ENCODE measurements around the gene MYO1H. TPM values are rescaled to one million over a fixed set of nuclear protein-coding genes. Genes with fewer than 3 reads are reported as not detected.
A peak's percentile ranks its signal among the peaks of the same experiment; 100 is the strongest.

The MYO1H gene
- polyA plus RNA-seq, 1 experiment = not detected

GRCh38 chr12:109460538-109460937 is 112.8 kb downstream of the MYO1H start:
- TF ChIP-seq, protein P1, sequence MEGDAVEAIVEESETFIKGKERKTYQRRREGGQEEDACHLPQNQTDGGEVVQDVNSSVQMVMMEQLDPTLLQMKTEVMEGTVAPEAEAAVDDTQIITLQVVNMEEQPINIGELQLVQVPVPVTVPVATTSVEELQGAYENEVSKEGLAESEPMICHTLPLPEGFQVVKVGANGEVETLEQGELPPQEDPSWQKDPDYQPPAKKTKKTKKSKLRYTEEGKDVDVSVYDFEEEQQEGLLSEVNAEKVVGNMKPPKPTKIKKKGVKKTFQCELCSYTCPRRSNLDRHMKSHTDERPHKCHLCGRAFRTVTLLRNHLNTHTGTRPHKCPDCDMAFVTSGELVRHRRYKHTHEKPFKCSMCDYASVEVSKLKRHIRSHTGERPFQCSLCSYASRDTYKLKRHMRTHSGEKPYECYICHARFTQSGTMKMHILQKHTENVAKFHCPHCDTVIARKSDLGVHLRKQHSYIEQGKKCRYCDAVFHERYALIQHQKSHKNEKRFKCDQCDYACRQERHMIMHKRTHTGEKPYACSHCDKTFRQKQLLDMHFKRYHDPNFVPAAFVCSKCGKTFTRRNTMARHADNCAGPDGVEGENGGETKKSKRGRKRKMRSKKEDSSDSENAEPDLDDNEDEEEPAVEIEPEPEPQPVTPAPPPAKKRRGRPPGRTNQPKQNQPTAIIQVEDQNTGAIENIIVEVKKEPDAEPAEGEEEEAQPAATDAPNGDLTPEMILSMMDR (IDR thresholded peaks at IDR 0.05; ENCODE audit: insufficient read depth, low read depth, low read length) = no peak
- peaks cover 28% of the 10 kb centered on the region for H3K36me3 ChIP-seq (ENCODE audit: control insufficient read depth, insufficient read depth, low read length)
- CTCF ChIA-PET = no interaction called here
- H3K4me3 ChIP-seq (ENCODE audit: low read depth, low read length) = no peak overlapping the region
- POLR2A ChIA-PET = interaction anchor here (0.5 kb wide), 1 partner anchor 971 kb away, joined by 11 read pairs; no protein-coding TSS in a partner anchor
- DNase-seq (ENCODE audit: low read depth) = no peak
- H3K27me3 ChIP-seq (ENCODE audit: control insufficient read depth, insufficient read depth, low read length) = no peaks in the 10 kb centered on the region

- CTCF ChIA-PET = interaction anchor here (0.5 to 1.6 kb wide), 6 partner anchors 9 to 443 kb away, joined by 3 to 5 read pairs (median 4); partner anchors contain the start of genes KCTD10 and UBE3B
- H3K36me3 ChIP-seq (ENCODE audit: control insufficient read depth, insufficient read depth, low read length) = peaks cover 25% of the 10 kb centered on the region
- no peak for DNase-seq (ENCODE audit: low read depth)
These were observed 113.5 kb downstream of the MYO1H start for GRCh38 chr12:109461049-109461845.

DNA sequence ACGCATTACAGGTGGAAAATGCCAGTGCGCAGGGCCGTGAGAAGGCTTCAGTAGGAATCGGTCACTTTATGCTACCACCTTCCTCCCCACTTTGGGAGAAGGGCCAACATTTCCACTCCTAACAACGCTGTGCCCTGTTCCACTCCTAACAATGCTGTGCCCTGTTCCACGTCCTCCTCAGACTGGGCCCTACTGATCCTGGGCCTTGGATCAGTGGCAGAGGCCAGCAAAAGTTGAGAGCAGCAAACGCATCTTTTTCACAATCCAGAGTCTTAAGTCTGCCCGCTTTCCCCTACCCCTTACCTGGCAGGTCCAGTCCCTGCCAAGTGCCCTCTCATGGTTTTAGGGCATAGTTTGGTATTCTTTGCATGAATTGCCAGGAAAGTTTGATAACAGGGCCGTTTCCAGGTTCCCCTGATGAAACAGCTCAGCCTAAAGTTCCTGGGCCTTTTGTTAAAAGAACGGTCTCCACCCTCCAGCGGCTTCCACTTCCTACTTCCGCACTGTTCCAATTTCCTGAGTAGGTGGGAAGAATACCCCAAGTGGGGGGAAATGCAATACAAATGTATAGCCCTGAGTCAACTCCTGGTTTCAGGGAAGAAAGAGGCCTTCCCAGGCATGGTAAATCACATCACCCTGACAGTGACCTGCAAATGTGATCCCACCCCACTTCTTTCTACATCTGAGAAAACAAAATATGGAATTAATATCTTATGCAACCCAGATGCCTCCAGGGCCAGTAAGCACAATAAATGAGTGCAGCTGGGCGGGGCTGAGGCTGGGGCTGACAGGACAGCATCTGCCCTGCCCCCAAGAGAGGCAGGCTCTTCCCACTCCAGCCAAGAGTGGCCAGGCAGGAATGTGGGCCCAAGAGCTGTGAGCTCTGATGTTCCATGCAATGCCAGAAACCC is 114.4 kb downstream of the MYO1H start:
- no peak overlapping the region for H3K4me3 ChIP-seq (ENCODE audit: low read depth, low read length)
- POLR2A ChIA-PET = interaction anchor here (0.9 to 1.9 kb wide), 3 partner anchors 8 to 623 kb away, joined by 3 to 11 read pairs (median 3); no protein-coding TSS in a partner anchor
- peaks cover 26% of the 10 kb centered on the region for H3K36me3 ChIP-seq (ENCODE audit: control insufficient read depth, insufficient read depth, low read length)
- TF ChIP-seq, protein P1 (IDR thresholded peaks at IDR 0.05; ENCODE audit: insufficient read depth, low read depth, low read length) = no peak
- H3K27me3 ChIP-seq (ENCODE audit: control insufficient read depth, insufficient read depth, low read length) = no peaks in the 10 kb centered on the region
- CTCF ChIA-PET = interaction anchor here (0.7 to 2.3 kb wide), 10 partner anchors 10 to 442 kb away, joined by 3 to 6 read pairs (median 4); partner anchors contain the start of genes KCTD10 and UBE3B
- peak; percentile 98 for DNase-seq (ENCODE audit: low read depth)

More at GRCh38 chr12:109461049-109461845, 113.5 kb downstream of the MYO1H start:
- POLR2A ChIA-PET = interaction anchor here (0.5 to 1.0 kb wide), 2 partner anchors 8 to 970 kb away, joined by 3 to 11 read pairs; no protein-coding TSS in a partner anchor
- H3K4me3 ChIP-seq (ENCODE audit: low read depth, low read length) = no peak overlapping the region
- H3K27me3 ChIP-seq (ENCODE audit: control insufficient read depth, insufficient read depth, low read length) = no peaks in the 10 kb centered on the region
- TF ChIP-seq, protein P1 (IDR thresholded peaks at IDR 0.05; ENCODE audit: insufficient read depth, low read depth, low read length) = no peak

- TF ChIP-seq, protein P1 (IDR thresholded peaks at IDR 0.05; ENCODE audit: insufficient read depth, low read depth, low read length) = no peak
- no peaks in the 10 kb centered on the region for H3K27me3 ChIP-seq (ENCODE audit: control insufficient read depth, insufficient read depth, low read length)
- no peak overlapping the region for H3K4me3 ChIP-seq (ENCODE audit: low read depth, low read length)
- peak; percentile 95 for DNase-seq (ENCODE audit: low read depth)
- H3K36me3 ChIP-seq (ENCODE audit: control insufficient read depth, insufficient read depth, low read length) = peaks cover 24% of the 10 kb centered on the region
- ChIA-PET CTCF (interaction anchor here (0.9 to 2.3 kb wide), 8 partner anchors 13 to 35 kb away, joined by 3 to 6 read pairs (median 4); no protein-coding TSS in a partner anchor), POLR2A (interaction anchor here (0.7 to 1.9 kb wide), 3 partner anchors 13 to 624 kb away, joined by 3 to 11 read pairs (median 3); no protein-coding TSS in a partner anchor)
These were observed 115.4 kb downstream of the MYO1H start for GRCh38 chr12:109462868-109463692.
